ENCODE results near the gene BAIAP2L1. TPM values are rescaled to one million over a fixed set of nuclear protein-coding genes. Genes with fewer than 3 reads are reported as not detected.

The BAIAP2L1 gene
- total and polyA plus RNA-seq, 9 of the 15 experiments (the other 6 are each of a cell fraction or from before 2014, with no cell fraction given) = 4.2 to 29.8 (median 15.5) TPM

- TF ChIP-seq SFPQ (IDR thresholded peaks at IDR 0.05; ENCODE audit: low read depth, low read length) (no peak), NCOA6 (IDR thresholded peaks at IDR 0.05) (no peak)
These were observed 25.2 kb downstream of the BAIAP2L1 start (continued) for GRCh38 chr7:98375664-98376063.

GRCh38 chr7:98374285-98374680 lies 26.6 kb downstream of the BAIAP2L1 start:
- no peak overlapping the region for H3K4me2 ChIP-seq (ENCODE audit: insufficient read depth, low read length)

More at GRCh38 chr7:98374285-98374680, 26.6 kb downstream of the BAIAP2L1 start:
- no peak for ATAC-seq
- Histone ChIP-seq H3K27ac (ENCODE audit: extremely low read depth, low read depth, low read length) (no peak overlapping the region), H3K27me3 (ENCODE audit: control insufficient read depth in 2 of 2, insufficient read depth in 2 of 2, low read length in 2 of 2) (peaks cover 0 to 3% of the 10 kb centered on the region in 2 experiments; a peak in 2 of 5 replicates), H3K9ac (ENCODE audit: insufficient read depth in 1 of 2, low read depth in 2 of 2, low read length in 2 of 2) (no peak overlapping the region), H3K9me3 (replicated peaks; ENCODE audit: control insufficient read depth, insufficient read depth, low read depth, low read length) (no peaks in the 10 kb centered on the region), H2AFZ (ENCODE audit: low read depth, low read length) (no peak overlapping the region), H3K4me3 (no peak overlapping the region), H3K9me1 (ENCODE audit: control insufficient read depth, insufficient read depth, low read length) (no peaks in the 10 kb centered on the region), H3K4me1 (replicated peaks in 1 of 2; ENCODE audit: control insufficient read depth in 2 of 2, insufficient read depth in 2 of 2, low read length in 2 of 2) (no peaks in the 10 kb centered on the region), H4K20me1 (replicated peaks; ENCODE audit: control insufficient read depth, insufficient read depth, low read length) (no peaks in the 10 kb centered on the region), H3K36me3 (ENCODE audit: control insufficient read depth, insufficient read depth, low read length) (no peaks in the 10 kb centered on the region), H3K79me2 (ENCODE audit: control insufficient read depth, insufficient read depth, low read length) (peaks cover 2% of the 10 kb centered on the region; the same call in 1 of the 3 replicates)
- BruUV-seq (replicated peaks) = no TSS peak
- DNase-seq (ENCODE audit: extremely low read depth in 1 of 4, low spot score in 3 of 4) = no peak
- intact Hi-C loops (cut with micrococcal nuclease) = no loop called here
- TF ChIP-seq DACH1 (IDR thresholded peaks at IDR 0.05; ENCODE audit: partially characterized antibody) (no peak), TAF1 (IDR thresholded peaks at IDR 0.05; ENCODE audit: control insufficient read depth, extremely low read depth, insufficient read depth, low read length, severe bottlenecking) (no peak), ZNF778 (CRISPR knock-in tag; IDR thresholded peaks at IDR 0.05) (no peak), OTX1 (CRISPR knock-in tag; IDR thresholded peaks at IDR 0.05) (no peak), ERF (CRISPR knock-in tag; IDR thresholded peaks at IDR 0.05) (no peak)
- ChIA-PET POLR2A (no interaction called here), CTCF (ENCODE audit: low intra/inter-chr PET ratio) (no interaction called here)
- in situ Hi-C loops (cut with MboI) = no loop called here
- no peak for FAIRE-seq
- 62% methylated on average over 3 of the region's 3 CpGs for WGBS (ENCODE audit: insufficient coverage, low coverage, missing lambda C conversion rate)
